HepG2 (cell line): ENCODE results near the gene PTPRM. TPM values are rescaled to one million over a fixed set of nuclear protein-coding genes. Genes with fewer than 3 reads are reported as not detected.

Experiments used
- ATAC-seq: fragments of 200-7000 bp; cut with Tn5 transposase; 3 replicates; pipeline ENCODE4 v1.9.1; 2020; ENCODE audit warnings: mild to moderate bottlenecking, moderate library complexity
- BruUV-seq: library from RNA; stranded (reverse); fragments of 400-500 nt; replicated peaks from 2 replicates; lab custom pipeline; 2021; lab: Mats Ljungman, UMichigan
- CTCF ChIA-PET: fragments of 300-600 bp; formaldehyde crosslinking; extraction: SDS; loops from one replicate; lab custom pipeline; 2021; ENCODE audit warnings: low total read pairs, inconsistent platforms, low intra/inter-chr PET ratio; lab: Yijun Ruan, JAX
- POLR2A ChIA-PET: fragments of 350-600 bp; sonication (Branson Sonifier 250); formaldehyde crosslinking; loops from one replicate; lab custom pipeline; 2020; ENCODE audit warnings: antibody characterized with exemption, inconsistent platforms; lab: Yijun Ruan, JAX
- DNase-seq: peaks from one replicate; pipeline ENCODE4 v3.0.0-alpha.2; 2015; ENCODE audit warnings: low spot score
- FAIRE-seq: peaks from 3 replicates; lab custom pipeline; 2011; peaks lifted over from hg19 to GRCh38; lab: Jason Lieb, UNC
- H2AFZ ChIP-seq: one replicate; pipeline ENCODE4 v1.6.1; 2011; ENCODE audit warnings: low read length, inconsistent platforms
- H3K27ac ChIP-seq: fragments of 300-600 bp; 3 replicates; pipeline ENCODE4 v1.8.0; 2011; ENCODE audit warnings: mixed run types, mild to moderate bottlenecking, mixed read lengths, low read length, inconsistent platforms; ENCODE audit not compliant: insufficient read depth; ENCODE audit errors: extremely low read length
- H3K27me3 ChIP-seq, 2 experiments: fragments of 200-600 bp in 1 of 2; 2 replicates in 1 of 2; 3 replicates in 1 of 2; pipeline versions ENCODE4 v1.6.0 to v1.8.0; 2011; ENCODE audit warnings: low read length in 2 of 2, mild to moderate bottlenecking in 2 of 2, moderate library complexity in 2 of 2, inconsistent platforms in 1 of 2; ENCODE audit not compliant: insufficient read depth in 2 of 2, control insufficient read depth in 1 of 2
- H3K36me3 ChIP-seq, 2 experiments: fragments of 200-600 bp in 1 of 2; replicated peaks in 1 of 2; 2 replicates in 1 of 2; 3 replicates in 1 of 2; pipeline versions ENCODE4 v1.5.1 to v1.8.0; 2011; ENCODE audit warnings: low read length in 2 of 2, inconsistent platforms in 1 of 2; ENCODE audit not compliant: insufficient read depth in 2 of 2, control insufficient read depth in 1 of 2
- H3K4me1 ChIP-seq: 2 replicates; pipeline ENCODE4 v1.5.1; 2012; ENCODE audit warnings: low read length, inconsistent platforms; ENCODE audit not compliant: insufficient read depth
- H3K4me2 ChIP-seq: 2 replicates; pipeline ENCODE4 v1.6.0; 2011; ENCODE audit warnings: low read depth, low read length, inconsistent platforms
- H3K4me3 ChIP-seq, 3 experiments: fragments of 200-600 bp in 1 of 3; sonication (generic), shearing (Covaris generic) in 1 of 3; replicated peaks in 1 of 3; 2 replicates each; pipeline ENCODE4 v1.5.1; 2011 to 2016; ENCODE audit warnings: low read length in 3 of 3, inconsistent platforms in 2 of 3, low read depth in 2 of 3, mild to moderate bottlenecking in 2 of 3, control low read depth in 1 of 3, mixed read lengths in 1 of 3; ENCODE audit not compliant: insufficient read depth in 1 of 3
- H3K79me2 ChIP-seq: one replicate; pipeline ENCODE4 v1.6.1; 2011; ENCODE audit warnings: low read length, inconsistent platforms; ENCODE audit not compliant: insufficient read depth
- H3K9ac ChIP-seq: 2 replicates; pipeline ENCODE4 v1.6.0; 2011; ENCODE audit warnings: mild to moderate bottlenecking, low read depth, low read length, inconsistent platforms; ENCODE audit not compliant: insufficient read depth
- H3K9me3 ChIP-seq: 2 replicates; pipeline ENCODE4 v1.5.1; 2012; ENCODE audit warnings: mild to moderate bottlenecking, low read length
- H4K20me1 ChIP-seq: 2 replicates; pipeline ENCODE4 v1.6.0; 2011; ENCODE audit warnings: inconsistent platforms, mild to moderate bottlenecking, low read length, moderate library complexity; ENCODE audit not compliant: insufficient read depth
- ARNTL ChIP-seq: sonication (generic); formaldehyde crosslinking; IDR thresholded peaks from 2 replicates; pipeline ENCODE4 v1.4.0; 2020; ENCODE audit warnings: mild to moderate bottlenecking, missing genetic modification reagents
- CCAR2 ChIP-seq: fragments of 200-400 bp; formaldehyde crosslinking; optimal IDR thresholded peaks from 2 replicates; pipeline ENCODE3; 2018; ENCODE audit warnings: low read depth, mild to moderate bottlenecking, low read length, moderate library complexity
- CENPT ChIP-seq: sonication (generic); formaldehyde crosslinking; IDR thresholded peaks from 2 replicates; pipeline ENCODE4 v1.8.0; 2022; ENCODE audit warnings: low read depth, mild to moderate bottlenecking, moderate library complexity, missing genetic modification reagents
- GTF2F1 ChIP-seq: fragments of 150-350 bp; IDR thresholded peaks from 2 replicates; pipeline ENCODE4 v1.6.1; 2014; ENCODE audit warnings: low read length
- NFKBIZ ChIP-seq: IDR thresholded peaks from 2 replicates; pipeline ENCODE4 v1.6.1; 2018; ENCODE audit warnings: missing genetic modification reagents, missing compliant biosample characterization
- PRPF4 ChIP-seq: fragments of 200-400 bp; formaldehyde crosslinking; IDR thresholded peaks from 2 replicates; pipeline ENCODE4 v1.6.1; 2016; ENCODE audit warnings: low read length, low read depth; ENCODE audit not compliant: poor library complexity, severe bottlenecking
- TGIF2 ChIP-seq: IDR thresholded peaks from 2 replicates; pipeline ENCODE4 v1.6.1; 2016; ENCODE audit warnings: control low read depth, missing compliant biosample characterization
- ZNF337 ChIP-seq: sonication (generic); formaldehyde crosslinking; IDR thresholded peaks from 2 replicates; pipeline ENCODE4 v1.5.1; 2020; ENCODE audit warnings: missing genetic modification reagents, low read depth, mild to moderate bottlenecking, borderline replicate concordance
- ZNF382 ChIP-seq: sonication (generic); formaldehyde crosslinking; IDR thresholded peaks from 2 replicates; pipeline ENCODE4 v1.5.0; 2020; ENCODE audit warnings: missing genetic modification reagents, mild to moderate bottlenecking, borderline replicate concordance
- ZNF563 ChIP-seq: sonication (generic); formaldehyde crosslinking; IDR thresholded peaks from 2 replicates; pipeline ENCODE4 v1.8.0; 2022; ENCODE audit warnings: mild to moderate bottlenecking, moderate library complexity, missing genetic modification reagents
- ZNF670 ChIP-seq: sonication (generic); formaldehyde crosslinking; IDR thresholded peaks from 2 replicates; pipeline ENCODE4 v1.8.0; 2022; ENCODE audit warnings: mild to moderate bottlenecking, missing genetic modification reagents, borderline replicate concordance
- ZNF772 ChIP-seq: sonication (generic); formaldehyde crosslinking; IDR thresholded peaks from 2 replicates; pipeline ENCODE4 v1.5.0; 2020; ENCODE audit warnings: mild to moderate bottlenecking, missing genetic modification reagents
- ZSCAN9 ChIP-seq: IDR thresholded peaks from 2 replicates; pipeline ENCODE4 v1.6.1; 2016; ENCODE audit warnings: borderline replicate concordance
- WGBS: methylation state at CpG from one replicate; pipeline ENCODE4 v1.1.6; 2017; ENCODE audit warnings: low lambda C conversion rate; 5-methylcytosine and 5-hydroxymethylcytosine counted together
- in situ Hi-C: cut with HindIII; loops from 2 replicates; pipeline ENCODE4 v1.10.0; 2017; ENCODE audit warnings: low pct_unique_long_range_greater_than_20kb; ENCODE audit not compliant: extremely low pct_ligation_motif_present
- intact Hi-C: fragments of 100-400 bp; cut with micrococcal nuclease; formaldehyde crosslinking; loops from one replicate; pipeline ENCODE4 v1.10.0; 2022; ENCODE audit not compliant: unreplicated experiment
- polyA plus RNA-seq, 8 experiments: library from polyadenylated mRNA; depleted of rRNA in 3 of 8; stranded (reverse) in 7 of 8; unstranded in 1 of 8; fragments of >200 nt; fragmentation: Illumina TruSeq in 4 of 8; extraction: Trizol in 4 of 8; gene quantifications; 2 replicates each; pipeline versions ENCODE4 v1.2.1 to v1.2.3, GENCODE V29; 2011 to 2016; ENCODE audit warnings: low read depth in 4 of 8, missing spikeins in 1 of 8, mixed read lengths in 1 of 8; ENCODE audit not compliant: insufficient read depth in 1 of 8
- total RNA-seq, 5 experiments: library from RNA; depleted of rRNA; stranded (reverse); fragments of >200 nt; fragmentation: Illumina TruSeq; extraction: Trizol; gene quantifications; 2 replicates each; pipeline ENCODE4 v1.2.3, GENCODE V29; 2016; ENCODE audit warnings: low read depth in 1 of 5
- TF ChIP-seq, protein P1 (sequence below): sonication (generic); formaldehyde crosslinking; IDR thresholded peaks from 2 replicates; pipeline ENCODE4 v1.5.1; 2020; ENCODE audit warnings: mild to moderate bottlenecking, missing genetic modification reagents, borderline replicate concordance

PTPRM gene
- total and polyA plus RNA-seq, 2 of the 13 experiments (the other 11 are each of a cell fraction or from before 2014, with no cell fraction given) = 12.6 to 108 TPM

DNA sequence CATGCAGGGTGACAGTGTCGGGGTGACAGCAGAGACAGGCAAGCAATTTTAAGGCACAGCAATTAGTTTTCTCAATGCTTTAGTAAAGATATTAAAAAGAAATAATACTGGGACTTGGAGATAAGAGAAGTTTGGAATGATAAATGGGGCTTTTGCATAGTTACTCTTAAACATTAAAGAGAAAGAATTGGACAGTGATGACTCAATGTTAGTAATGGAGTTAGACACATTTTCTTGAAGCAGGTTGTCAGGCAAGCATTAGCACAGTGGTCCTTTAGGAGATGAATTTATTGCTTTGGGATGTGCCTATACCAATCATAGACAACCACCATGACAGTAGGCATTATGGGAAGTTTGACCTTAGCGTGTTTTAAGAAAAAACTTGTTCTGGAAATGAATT is 813.8 kb downstream of the PTPRM start:
- Histone ChIP-seq H3K9ac (no peak overlapping the region), H3K4me2 (no peak overlapping the region), H3K27ac (no peak overlapping the region), H3K4me1 (no peaks in the 10 kb centered on the region), H2AFZ (no peak overlapping the region), H3K27me3 (no peaks in the 10 kb centered on the region), H3K9me3 (no peaks in the 10 kb centered on the region), H3K4me3 (no peak overlapping the region), H3K36me3 (peaks cover 14 to 42% of the 10 kb centered on the region in 2 experiments; a peak in 4 of 5 replicates), H3K79me2 (no peaks in the 10 kb centered on the region), H4K20me1 (no peaks in the 10 kb centered on the region)
- ChIA-PET POLR2A (no interaction called here), CTCF (no interaction called here)
- intact Hi-C loops = loop anchor here (10.0 kb wide), 1 partner anchor 206 kb away; no protein-coding TSS in a partner anchor
- TF ChIP-seq ZSCAN9 (CRISPR knock-in tag) (no peak), CCAR2 (no peak), ZNF563 (CRISPR knock-in tag) (no peak), ARNTL (CRISPR knock-in tag) (no peak), CENPT (CRISPR knock-in tag) (no peak), GTF2F1 (no peak), TGIF2 (CRISPR knock-in tag) (no peak), ZNF772 (no peak), ZNF670 (CRISPR knock-in tag) (no peak), ZNF382 (CRISPR knock-in tag) (no peak), NFKBIZ (no peak), PRPF4 (no peak), ZNF337 (CRISPR knock-in tag) (no peak)
- TF ChIP-seq, protein P1, sequence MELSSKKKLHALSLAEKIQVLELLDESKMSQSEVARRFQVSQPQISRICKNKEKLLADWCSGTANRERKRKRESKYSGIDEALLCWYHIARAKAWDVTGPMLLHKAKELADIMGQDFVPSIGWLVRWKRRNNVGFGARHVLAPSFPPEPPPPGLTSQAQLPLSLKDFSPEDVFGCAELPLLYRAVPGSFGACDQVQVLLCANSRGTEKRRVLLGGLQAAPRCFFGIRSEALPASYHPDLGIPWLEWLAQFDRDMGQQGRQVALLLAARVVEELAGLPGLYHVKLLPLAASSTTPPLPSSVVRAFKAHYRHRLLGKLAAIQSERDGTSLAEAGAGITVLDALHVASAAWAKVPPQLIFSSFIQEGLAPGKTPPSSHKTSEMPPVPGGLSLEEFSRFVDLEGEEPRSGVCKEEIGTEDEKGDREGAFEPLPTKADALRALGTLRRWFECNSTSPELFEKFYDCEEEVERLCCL (CRISPR knock-in tag) = no peak
- 100% methylated on average over 2 of the region's 2 CpGs for WGBS
- ATAC-seq (no peak), FAIRE-seq (no peak), DNase-seq (no peak)
- no TSS peak for BruUV-seq
- in situ Hi-C loops = loop anchor here (25.0 kb wide), 1 partner anchor 1119 kb away; no protein-coding TSS in a partner anchor
